HG03432 (cell line): Measurements from ENCODE around the gene CMSS1.

Experiments used
- ATAC-seq: cut with Tn5 transposase; IDR thresholded peaks from one replicate; pipeline ENCODE4 v1.9.1; 2021; ENCODE audit warnings: mild to moderate bottlenecking, moderate library complexity; ENCODE audit not compliant: unreplicated experiment

Gene CMSS1

DNA sequence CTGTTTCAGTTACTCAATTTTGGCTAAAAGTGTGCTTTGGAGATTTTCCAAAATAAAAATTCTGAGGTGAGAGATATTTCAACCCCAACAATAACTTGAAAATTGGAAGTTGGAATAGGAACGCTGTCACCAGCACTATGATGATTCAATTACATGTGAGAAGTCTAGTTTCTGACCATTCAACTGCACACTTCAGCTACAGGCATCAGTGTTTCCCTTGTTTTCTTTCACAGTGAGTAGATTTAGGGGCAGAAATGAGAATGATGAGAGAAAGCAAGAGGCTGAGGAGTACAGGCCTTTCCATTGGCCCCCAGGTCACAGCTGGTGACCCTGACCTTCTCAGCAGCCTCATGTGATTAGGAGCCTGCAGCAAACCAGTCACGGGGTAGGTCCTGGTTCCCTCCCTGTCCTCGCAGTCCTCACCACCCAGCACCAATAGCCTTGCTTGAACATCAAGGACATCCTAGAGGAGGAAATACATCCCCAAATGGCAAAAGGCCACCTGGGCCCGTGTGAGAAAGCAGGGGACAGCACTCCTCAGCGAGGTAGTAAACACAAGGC is 306.6 kb downstream of the CMSS1 start:
- ATAC-seq, result no peak

DNA sequence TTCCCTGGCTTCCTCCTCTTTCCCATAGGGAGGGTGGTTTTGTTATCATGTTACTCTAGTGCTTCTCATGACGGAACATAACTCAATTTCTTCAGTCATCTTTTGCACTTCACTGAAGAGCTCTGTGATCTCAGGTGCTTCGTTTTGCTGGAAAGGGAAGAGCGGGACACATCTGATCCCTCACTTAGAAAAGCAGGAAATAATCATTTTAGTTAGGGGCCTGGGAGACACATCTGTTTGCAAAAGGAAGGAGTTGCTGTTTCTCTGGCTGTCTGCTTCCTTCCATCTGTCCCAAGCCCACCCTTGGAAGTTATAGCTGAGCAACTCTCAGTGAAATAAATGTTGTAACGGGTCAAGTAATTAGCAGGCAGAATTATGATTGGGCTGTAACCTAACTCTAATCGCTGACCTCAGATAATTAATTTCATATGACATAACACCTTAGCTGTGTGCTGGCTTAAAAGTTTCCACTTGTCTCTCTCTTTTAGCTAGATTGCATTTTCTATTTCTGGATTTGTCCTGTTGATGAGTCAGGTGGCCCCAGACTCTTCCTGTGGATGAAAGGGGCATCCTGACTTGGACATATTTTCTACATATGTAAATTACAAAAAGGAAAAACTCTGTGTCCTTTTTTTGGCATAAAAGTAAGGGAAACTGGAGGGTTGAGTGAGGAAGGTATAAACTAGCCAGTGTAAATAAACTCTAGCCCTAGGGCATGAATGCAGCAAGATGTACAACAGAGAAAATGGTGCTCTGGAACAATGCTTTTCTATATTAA is 307.7 kb downstream of the CMSS1 start:
- ATAC-seq, result no peak

GRCh38 chr3:100127792-100128191 is 310.1 kb downstream of the CMSS1 start:
- ATAC-seq, result no peak

GRCh38 chr3:100128565-100128964 is 310.9 kb downstream of the CMSS1 start:
- no peak for ATAC-seq

DNA sequence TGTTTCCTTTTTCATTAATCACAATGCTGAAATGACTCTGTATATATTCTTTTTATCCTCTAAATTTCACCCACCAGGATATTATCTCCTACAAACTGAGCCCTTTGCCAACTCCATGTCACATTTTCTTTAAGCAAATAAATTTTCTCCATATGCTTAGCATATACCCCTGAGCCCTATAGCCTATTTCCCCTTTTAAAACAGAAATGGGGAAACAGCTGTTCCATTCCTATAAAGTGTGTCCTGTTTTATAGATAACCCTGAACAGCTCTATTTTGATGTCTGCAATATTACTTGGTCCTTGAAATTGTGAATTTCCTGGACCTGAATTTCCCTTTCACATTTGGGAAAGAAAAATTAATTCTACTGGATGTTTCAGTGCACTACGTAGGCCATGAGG is 312.3 kb downstream of the CMSS1 start:
- ATAC-seq, result no peak

DNA sequence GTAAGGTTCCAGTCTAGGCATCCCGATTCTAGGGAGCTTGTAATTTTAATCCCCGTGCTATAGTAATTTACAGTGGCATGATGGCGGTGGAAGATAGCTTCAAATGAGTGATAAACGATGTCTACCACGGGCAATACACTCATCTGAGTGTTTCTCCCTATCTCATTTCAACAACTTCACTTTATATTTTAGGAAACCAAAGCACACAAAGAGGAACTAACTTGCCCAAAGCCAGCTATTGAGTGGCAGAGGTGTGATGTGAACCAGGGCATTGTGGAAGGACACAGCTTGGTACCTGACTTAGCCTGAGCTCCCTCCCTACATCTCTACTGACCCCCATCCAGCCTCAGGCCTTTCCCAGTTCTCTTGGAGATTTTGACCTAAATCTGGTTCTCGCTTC is 313.6 kb downstream of the CMSS1 start:
- no peak for ATAC-seq

DNA sequence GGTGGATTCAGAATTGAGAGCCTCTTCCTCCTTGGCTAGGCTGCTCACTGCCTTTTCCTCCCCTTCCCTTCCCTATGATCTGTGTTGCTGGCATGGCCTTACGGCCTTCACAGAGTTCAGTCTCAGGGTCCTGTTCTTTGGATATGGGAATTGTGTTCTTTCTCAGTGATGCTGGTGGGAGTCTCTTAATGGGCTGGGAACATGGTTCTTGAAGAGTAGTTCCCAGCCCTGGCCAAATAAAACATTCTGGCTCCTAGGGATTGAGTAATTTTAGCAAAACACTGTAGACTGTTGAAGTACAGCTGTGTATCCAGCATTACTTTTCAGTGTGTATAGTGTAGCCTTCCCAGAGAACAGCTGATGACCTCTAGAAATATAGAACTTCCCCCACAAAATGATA is 319.3 kb downstream of the CMSS1 start:
- no peak for ATAC-seq

- no peak for ATAC-seq
Observed at GRCh38 chr3:100140976-100141375, 323.3 kb downstream of the CMSS1 start.

DNA sequence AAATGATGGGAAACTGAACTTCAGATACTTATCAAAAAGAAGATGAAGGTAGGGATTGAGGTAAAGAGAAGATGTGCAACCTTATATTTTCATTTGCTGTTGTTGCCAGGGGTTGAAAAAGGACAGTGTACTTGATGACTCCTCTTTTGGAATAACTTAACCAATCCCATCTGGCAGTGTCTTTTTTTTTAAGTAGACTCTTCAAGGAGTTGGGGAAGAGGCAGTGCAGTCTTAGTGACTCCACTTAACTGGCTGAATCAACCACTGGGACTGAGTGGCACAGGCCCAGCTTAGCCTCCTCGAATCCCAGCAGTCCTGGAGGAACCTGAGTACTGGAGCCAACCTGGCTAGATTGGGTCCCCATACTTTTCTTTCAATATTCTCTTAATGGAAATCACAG is 323.9 kb downstream of the CMSS1 start:
- no peak for ATAC-seq

DNA sequence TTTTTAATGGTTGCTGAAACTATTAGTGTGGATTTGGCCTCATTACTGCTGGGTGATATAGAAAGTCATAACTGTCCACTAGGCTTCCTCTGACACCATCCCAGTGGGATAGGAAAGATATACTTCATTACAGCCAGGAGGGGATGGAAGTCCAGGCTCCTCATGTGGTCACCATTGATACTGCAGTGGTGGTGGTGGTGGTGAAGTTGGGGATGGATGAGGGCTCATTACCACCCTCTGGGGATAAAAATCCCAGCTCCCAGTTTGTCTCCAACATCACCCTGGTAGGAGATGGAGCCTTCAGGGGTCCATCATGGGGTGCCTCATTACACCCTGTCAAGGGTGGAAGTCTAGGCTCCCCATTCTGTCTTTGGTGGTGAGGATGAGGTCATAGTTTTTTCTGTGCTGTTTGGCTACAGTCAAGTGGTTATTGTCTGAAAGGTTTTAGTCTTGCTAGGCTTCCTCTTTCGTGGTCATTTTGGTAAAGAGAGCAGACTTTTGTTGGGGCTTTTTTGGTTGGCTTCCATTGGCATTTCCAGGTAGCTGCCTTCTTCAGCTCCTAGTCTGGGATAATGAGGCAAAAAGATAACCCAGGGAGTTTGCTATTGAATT is 326.7 kb downstream of the CMSS1 start:
- ATAC-seq, result peak; percentile 94

DNA sequence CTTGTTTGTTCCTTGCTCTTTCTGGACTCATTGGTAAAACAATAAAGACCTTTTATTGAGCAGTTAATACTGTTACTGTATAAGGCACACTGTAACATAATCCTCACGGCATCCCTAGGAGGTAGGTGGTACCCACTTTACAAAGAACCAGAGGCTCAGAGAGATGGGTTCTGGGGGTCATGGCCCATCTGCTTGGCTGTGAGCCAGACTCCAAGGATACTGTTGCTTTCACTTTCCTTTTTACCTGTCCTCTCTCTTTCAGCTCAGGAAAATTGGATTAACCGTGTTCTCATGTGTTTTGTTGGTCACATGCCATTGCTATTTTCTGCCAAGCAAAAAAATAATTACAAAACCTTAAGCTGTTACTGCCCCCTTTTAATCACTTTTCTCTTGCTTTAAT is 331.5 kb downstream of the CMSS1 start:
- ATAC-seq, result no peak

DNA sequence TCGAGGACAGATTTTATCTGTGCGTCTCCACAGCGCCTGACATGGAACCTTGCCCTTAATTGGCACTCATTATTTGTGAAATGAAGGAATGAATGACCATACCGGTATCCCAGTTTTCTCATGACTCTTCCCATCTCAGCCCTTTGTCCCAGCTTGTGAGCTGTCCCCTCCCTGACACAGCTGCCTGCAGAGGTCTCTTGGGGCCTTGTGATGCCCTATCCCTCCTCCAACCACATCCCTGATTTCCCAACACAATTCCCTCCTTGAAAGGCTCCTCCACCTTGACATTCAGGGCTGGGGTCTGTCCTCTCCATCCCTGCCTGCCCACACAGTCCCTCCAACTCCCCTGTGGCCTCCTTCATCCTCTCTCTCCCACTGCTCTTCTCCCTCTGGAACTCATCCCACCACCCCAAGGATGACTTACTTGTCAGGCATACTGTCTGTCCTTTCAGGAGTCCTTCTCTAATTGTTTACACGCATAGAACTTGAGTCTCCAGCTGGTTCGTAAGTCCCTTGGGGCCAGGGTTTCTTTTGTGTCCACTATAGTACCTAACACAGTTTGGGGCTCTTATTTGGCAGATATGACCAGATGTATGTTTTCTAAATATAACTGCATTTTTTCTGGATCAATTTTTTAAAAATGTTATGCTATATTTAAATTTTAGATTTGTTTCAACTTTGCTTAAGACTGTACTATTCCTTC is 332.2 kb downstream of the CMSS1 start:
- no peak for ATAC-seq

- no peak for ATAC-seq
Observed at GRCh38 chr3:100150473-100150872, 332.8 kb downstream of the CMSS1 start.

GRCh38 chr3:100151024-100151707 is 333.5 kb downstream of the CMSS1 start:
- no peak for ATAC-seq

DNA sequence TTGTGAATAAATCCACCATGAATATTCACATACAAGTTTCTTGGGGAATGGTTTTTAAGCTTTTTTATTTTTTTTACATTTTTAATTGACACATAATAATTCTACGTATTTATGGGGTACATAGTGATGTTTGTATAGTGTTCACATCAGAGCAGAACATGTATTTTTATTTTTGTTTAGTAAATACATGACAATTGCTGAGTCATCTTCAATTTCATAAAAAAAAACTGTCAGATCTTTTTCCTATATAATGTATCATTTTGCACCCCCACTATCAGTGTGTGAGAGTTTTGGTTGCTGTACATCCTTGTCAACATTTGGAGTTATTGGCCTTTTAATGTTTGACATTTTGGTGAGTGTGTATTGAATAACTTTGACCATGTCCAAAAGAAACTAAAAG is 336.5 kb downstream of the CMSS1 start:
- ATAC-seq, result no peak

- no peak for ATAC-seq
Observed at GRCh38 chr3:100155128-100155527, 337.5 kb downstream of the CMSS1 start.

GRCh38 chr3:100155590-100155989 is 337.9 kb downstream of the CMSS1 start:
- no peak for ATAC-seq

GRCh38 chr3:100157685-100158084 is 340.0 kb downstream of the CMSS1 start:
- ATAC-seq, result no peak

GRCh38 chr3:100158918-100159330 is 341.3 kb downstream of the CMSS1 start:
- no peak for ATAC-seq

DNA sequence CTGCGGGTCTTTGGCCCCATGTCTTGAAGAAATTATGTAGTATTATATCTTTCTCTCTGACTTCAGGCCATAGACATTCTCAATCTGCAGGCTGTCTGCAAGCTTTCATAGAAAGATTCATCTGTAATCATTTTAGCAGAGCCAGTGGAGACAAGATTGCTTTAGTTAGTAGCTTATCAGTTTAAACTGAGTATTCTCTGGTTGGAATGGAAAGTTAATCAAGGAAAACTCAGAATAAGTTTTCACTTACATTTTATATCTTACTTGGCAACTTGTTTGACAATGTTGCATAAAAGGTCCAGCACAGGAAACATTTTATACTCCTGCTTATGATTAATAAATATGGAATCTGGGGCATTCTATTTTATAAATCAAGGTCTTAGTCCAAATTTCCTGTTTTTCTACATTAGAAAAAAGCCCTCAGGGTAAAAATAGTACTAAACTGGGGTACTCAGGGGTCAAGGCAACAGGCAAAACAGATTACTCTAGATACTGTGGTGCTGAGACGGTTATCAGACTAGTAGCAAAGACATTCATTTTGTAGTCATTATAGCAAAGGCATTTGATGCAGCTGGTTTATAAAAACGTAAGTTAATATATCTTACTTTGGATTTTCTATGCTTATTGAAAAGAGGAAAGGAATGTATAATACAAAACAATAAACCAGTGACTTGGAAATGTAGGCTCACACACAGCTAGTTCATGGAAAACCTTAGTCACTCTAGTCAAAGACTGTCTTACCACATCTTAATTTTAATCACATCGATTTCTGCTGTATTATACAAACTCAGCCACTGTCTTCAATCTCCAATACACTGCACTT is 341.9 kb downstream of the CMSS1 start:
- ATAC-seq, result no peak
